ENCODE results near the gene BBS9. TPM values are rescaled to one million over a fixed set of nuclear protein-coding genes. Genes with fewer than 3 reads are reported as not detected.

Gene BBS9
- total and polyA plus RNA-seq, 4 donors, result 2.3 to 9.5 (median 4.5) TPM

DNA sequence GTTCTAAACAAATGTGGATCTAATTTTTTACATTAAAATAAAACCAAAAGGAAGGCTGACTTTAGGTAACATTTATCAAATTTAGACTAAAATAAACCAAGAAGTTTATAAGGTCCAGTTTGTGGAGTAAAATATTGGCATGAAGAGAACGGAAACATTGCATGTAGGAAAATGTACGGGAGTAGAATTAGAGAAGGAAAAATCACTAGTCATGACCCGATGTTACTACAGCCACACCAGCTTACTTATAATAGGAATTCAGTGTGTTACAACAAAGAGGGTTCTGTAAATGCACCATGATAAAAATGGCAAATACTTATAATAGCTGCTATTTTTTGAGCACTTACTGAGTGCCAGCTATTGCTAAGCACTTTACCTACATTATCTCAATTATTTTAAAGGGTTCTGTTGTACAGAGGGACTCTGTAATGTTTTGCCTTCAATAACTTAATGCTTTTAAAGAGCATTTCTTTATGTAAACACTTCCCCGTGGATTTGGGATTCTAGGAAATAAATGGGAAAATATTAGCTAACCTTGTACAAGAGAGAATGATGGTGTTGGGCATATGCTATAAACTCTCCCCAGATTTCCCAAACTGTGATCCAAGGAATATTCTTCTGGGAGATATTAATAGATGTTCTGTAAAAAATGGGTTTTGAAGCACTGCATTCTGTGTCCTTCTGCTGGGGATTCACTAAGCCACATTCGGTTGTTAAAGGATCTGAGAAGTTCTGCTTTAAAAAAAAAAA is 296.7 kb downstream of the BBS9 start:
- no peaks in the 10 kb centered on the region for H3K9me3 ChIP-seq (ENCODE audit: control insufficient read depth in 4 of 4, low read length in 3 of 4)
- H3K27ac ChIP-seq (ENCODE audit: low read depth in 1 of 2, low read length in 2 of 2), result no peak overlapping the region
- TF ChIP-seq, protein P1, sequence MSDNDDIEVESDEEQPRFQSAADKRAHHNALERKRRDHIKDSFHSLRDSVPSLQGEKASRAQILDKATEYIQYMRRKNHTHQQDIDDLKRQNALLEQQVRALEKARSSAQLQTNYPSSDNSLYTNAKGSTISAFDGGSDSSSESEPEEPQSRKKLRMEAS (IDR thresholded peaks at IDR 0.05), result no peak
- no peak for TF ChIP-seq CTCF (IDR thresholded peaks at IDR 0.05; ENCODE audit: low read depth, low read length, missing input control)
- TF ChIP-seq REST (IDR thresholded peaks at IDR 0.05), result no peak
- no peak overlapping the region for H3K4me3 ChIP-seq (ENCODE audit: low read depth in 1 of 3, low read length in 3 of 3)
- 86% methylated on average over 5 of the region's 5 CpGs for WGBS
- H3K9ac ChIP-seq (ENCODE audit: low read depth in 1 of 2, low read length in 2 of 2), result no peak overlapping the region
- H3K36me3 ChIP-seq (ENCODE audit: control insufficient read depth in 4 of 4, insufficient read depth in 3 of 4, low read depth in 1 of 4, low read length in 3 of 4), result no peaks in the 10 kb centered on the region
- H3K4me1 ChIP-seq (ENCODE audit: control insufficient read depth in 4 of 4, insufficient read depth in 4 of 4, low read length in 3 of 4), result peaks cover 0 to 10% (median 7%) of the 10 kb centered on the region in 4 donors
- no peak for DNase-seq (ENCODE audit: low spot score)
- H3K27me3 ChIP-seq (ENCODE audit: control insufficient read depth in 4 of 4, insufficient read depth in 4 of 4, low read length in 3 of 4), result no peaks in the 10 kb centered on the region

- Histone ChIP-seq H3K9me3 (ENCODE audit: control insufficient read depth in 4 of 4, low read length in 3 of 4) (no peaks in the 10 kb centered on the region), H3K36me3 (ENCODE audit: control insufficient read depth in 4 of 4, insufficient read depth in 3 of 4, low read depth in 1 of 4, low read length in 3 of 4) (no peaks in the 10 kb centered on the region), H3K9ac (ENCODE audit: low read depth in 1 of 2, low read length in 2 of 2) (no peak overlapping the region), H3K27me3 (ENCODE audit: control insufficient read depth in 4 of 4, insufficient read depth in 4 of 4, low read length in 3 of 4) (no peaks in the 10 kb centered on the region), H3K27ac (ENCODE audit: low read depth in 1 of 2, low read length in 2 of 2) (no peak overlapping the region), H3K4me1 (ENCODE audit: control insufficient read depth in 4 of 4, insufficient read depth in 4 of 4, low read length in 3 of 4) (peaks cover 0 to under 1% (median 0%) of the 10 kb centered on the region in 4 donors), H3K4me3 (ENCODE audit: low read depth in 1 of 3, low read length in 3 of 3) (no peak overlapping the region)
- TF ChIP-seq RXRA (IDR thresholded peaks at IDR 0.05) (no peak), NR2F2 (IDR thresholded peaks at IDR 0.05) (no peak), ATF3 (IDR thresholded peaks at IDR 0.05) (no peak), RAD21 (IDR thresholded peaks at IDR 0.05) (no peak), EGR1 (IDR thresholded peaks at IDR 0.05; ENCODE audit: low read depth in 2 of 2) (no peak), TAF1 (conservative IDR thresholded peaks at IDR 0.05) (no peak), SP1 (IDR thresholded peaks at IDR 0.05) (no peak), HNF4G (IDR thresholded peaks at IDR 0.05) (no peak), REST (IDR thresholded peaks at IDR 0.05) (no peak), FOXA1 (IDR thresholded peaks at IDR 0.05) (no peak), CTCF (IDR thresholded peaks at IDR 0.05; ENCODE audit: low read depth, low read length, missing input control) (no peak), JUND (IDR thresholded peaks at IDR 0.05) (no peak), ZBTB33 (IDR thresholded peaks at IDR 0.05) (no peak), YY1 (IDR thresholded peaks at IDR 0.05) (no peak), FOXA2 (IDR thresholded peaks at IDR 0.05) (no peak)
- TF ChIP-seq, protein P1 (IDR thresholded peaks at IDR 0.05), result no peak
- no peak for DNase-seq (ENCODE audit: low spot score)
Observed at GRCh38 chr7:33428415-33428814, 299.1 kb downstream of the BBS9 start.
